HCT116 (cell line): Measurements from ENCODE around the gene CFAP77. TPM values are rescaled to one million over a fixed set of nuclear protein-coding genes. Genes with fewer than 3 reads are reported as not detected.

Experiments used
- ATAC-seq: fragments of 200-7000 bp; cut with Tn5 transposase; 2 replicates; pipeline ENCODE4 v1.9.1; 2020; ENCODE audit warnings: mild to moderate bottlenecking, moderate library complexity
- BruUV-seq: library from RNA; stranded (reverse); fragments of 400-500 nt; replicated peaks from 2 replicates; lab custom pipeline; 2021; lab: Mats Ljungman, UMichigan
- CTCF ChIA-PET: fragments of 300-600 bp; sonication (Branson Sonifier 250); formaldehyde crosslinking; loops from one replicate; lab custom pipeline; 2021; ENCODE audit warnings: antibody characterized with exemption; lab: Charles Lee
- POLR2A ChIA-PET: fragments of 300-600, 350-600 bp; sonication (Branson Sonifier 250); formaldehyde crosslinking; loops from one replicate; lab custom pipeline; 2021; ENCODE audit warnings: antibody characterized with exemption; lab: Charles Lee
- RAD21 ChIA-PET, 2 experiments: fragments of 300-600 bp; sonication (Branson Sonifier 250); formaldehyde crosslinking; loops; one replicate each; lab custom pipeline; 2023; ENCODE audit warnings: low total read pairs in 2 of 2; ENCODE audit not compliant: uncharacterized antibody in 2 of 2, unreplicated experiment in 2 of 2, low non-redundant PET in 1 of 2; lab: Charles Lee
- DNase-seq: peaks from one replicate; pipeline ENCODE4 v3.0.0-alpha.2; 2010; ENCODE audit warnings: low read depth, low spot score
- H2AFZ ChIP-seq: fragments of 200-600 bp; shearing (Covaris generic), sonication (generic); 2 replicates; pipeline ENCODE4 v1.6.1; 2017; ENCODE audit warnings: low read depth, mixed run types, mixed read lengths, antibody characterized with exemption, low read length; ENCODE audit not compliant: poor library complexity, severe bottlenecking
- H3K27ac ChIP-seq: 2 replicates; pipeline ENCODE4 v1.5.1; 2012; ENCODE audit warnings: low read depth, low read length
- H3K27me3 ChIP-seq: fragments of 200-600 bp; sonication (generic); 2 replicates; pipeline ENCODE4 v1.6.1; 2016; ENCODE audit warnings: mixed run types, low read length, mixed read lengths; ENCODE audit not compliant: insufficient read depth
- H3K36me3 ChIP-seq, 2 experiments: fragments of 200-500 bp in 1 of 2; fragments of 200-600 bp in 1 of 2; sonication (Bioruptor generic) in 1 of 2; sonication (generic) in 1 of 2; 2 replicates each; pipeline versions ENCODE4 v1.5.1 to v1.6.1; 2014 to 2016; ENCODE audit warnings: low read length in 2 of 2, inconsistent platforms in 1 of 2, mixed read lengths in 1 of 2, mixed run types in 1 of 2; ENCODE audit not compliant: insufficient read depth in 2 of 2, control insufficient read depth in 1 of 2
- H3K4me1 ChIP-seq, 2 experiments: fragments of 200-600 bp in 1 of 2; sonication (generic) in 1 of 2; 2 replicates each; pipeline versions ENCODE4 v1.5.1 to v1.6.1; 2012 to 2017; ENCODE audit warnings: low read length in 2 of 2, inconsistent platforms in 1 of 2, mild to moderate bottlenecking in 1 of 2, mixed read lengths in 1 of 2, mixed run types in 1 of 2, moderate library complexity in 1 of 2; ENCODE audit not compliant: insufficient read depth in 2 of 2, control insufficient read depth in 1 of 2
- H3K4me2 ChIP-seq: fragments of 200-600 bp; sonication (generic); 2 replicates; pipeline ENCODE4 v1.6.1; 2017; ENCODE audit warnings: mixed run types, low read length, mixed read lengths
- H3K4me3 ChIP-seq, 2 experiments: fragments of 200-600 bp in 1 of 2; sonication (generic) in 1 of 2; replicated peaks in 1 of 2; 2 replicates each; pipeline ENCODE4 v1.5.1; 2011 to 2016; ENCODE audit warnings: low read length in 2 of 2, control low read depth in 1 of 2, low read depth in 1 of 2, mild to moderate bottlenecking in 1 of 2, mixed read lengths in 1 of 2, mixed run types in 1 of 2
- H3K79me2 ChIP-seq: fragments of 200-600 bp; sonication (generic); 2 replicates; pipeline ENCODE4 v1.6.1; 2017; ENCODE audit warnings: mild to moderate bottlenecking, mixed run types, low read length, moderate library complexity, mixed read lengths; ENCODE audit not compliant: insufficient read depth
- H3K9ac ChIP-seq: fragments of 200-600 bp; sonication (generic); 2 replicates; pipeline ENCODE4 v1.6.1; 2016; ENCODE audit warnings: low read length, mixed read lengths
- H3K9me2 ChIP-seq: fragments of 200-600 bp; sonication (generic), shearing (Covaris generic); 2 replicates; pipeline ENCODE4 v1.6.1; 2017; ENCODE audit warnings: mixed run types, mild to moderate bottlenecking, moderate library complexity; ENCODE audit not compliant: insufficient read depth
- H3K9me3 ChIP-seq, 2 experiments: fragments of 200-500 bp in 1 of 2; fragments of 200-600 bp in 1 of 2; sonication (Bioruptor generic) in 1 of 2; sonication (generic) in 1 of 2; 2 replicates each; pipeline ENCODE4 v1.6.1; 2014 to 2017; ENCODE audit warnings: low read length in 2 of 2, mixed read lengths in 2 of 2, inconsistent platforms in 1 of 2, low read depth in 1 of 2, mild to moderate bottlenecking in 1 of 2, mixed run types in 1 of 2, moderate library complexity in 1 of 2; ENCODE audit not compliant: control insufficient read depth in 1 of 2, insufficient read depth in 1 of 2
- H4K20me1 ChIP-seq: fragments of 200-600 bp; sonication (generic), shearing (Covaris generic); 2 replicates; pipeline ENCODE4 v1.6.1; 2017; ENCODE audit warnings: mixed run types, mild to moderate bottlenecking, moderate library complexity; ENCODE audit not compliant: insufficient read depth
- ATF3 ChIP-seq: IDR thresholded peaks from 2 replicates; pipeline ENCODE4 v1.6.1; 2012
- CTCF ChIP-seq, 3 experiments: fragments of 200-600 bp in 1 of 3; sonication (generic) in 1 of 3; IDR thresholded peaks in 2 of 3; conservative IDR thresholded peaks in 1 of 3; 2 replicates each; pipeline ENCODE4 v1.5.1; 2012 to 2017; ENCODE audit warnings: low read depth in 2 of 3, low read length in 2 of 3, antibody characterized with exemption in 1 of 3, borderline replicate concordance in 1 of 3, control low read depth in 1 of 3, mild to moderate bottlenecking in 1 of 3, mixed read lengths in 1 of 3, mixed run types in 1 of 3, moderate library complexity in 1 of 3; ENCODE audit not compliant: insufficient read depth in 1 of 3
- EZH2 ChIP-seq: fragments of 200-600 bp; sonication (generic); IDR thresholded peaks from 2 replicates; pipeline ENCODE4 v1.6.1; 2017; ENCODE audit warnings: antibody characterized with exemption, mixed run types
- JUND ChIP-seq: IDR thresholded peaks from 2 replicates; pipeline ENCODE4 v1.6.1; 2012
- POLR2AphosphoS5 ChIP-seq: IDR thresholded peaks from 2 replicates; pipeline ENCODE4 v1.6.1; 2011; ENCODE audit warnings: mild to moderate bottlenecking, low read depth, low read length, moderate library complexity
- RAD21 ChIP-seq: IDR thresholded peaks from 2 replicates; pipeline ENCODE4 v1.6.1; 2012; ENCODE audit warnings: low read depth, mild to moderate bottlenecking
- SRF ChIP-seq: IDR thresholded peaks from 2 replicates; pipeline ENCODE4 v1.6.1; 2012; ENCODE audit warnings: low read depth
- TCF7L2 ChIP-seq: IDR thresholded peaks from 2 replicates; pipeline ENCODE4 v1.7.0; 2011; ENCODE audit warnings: borderline replicate concordance, inconsistent platforms; ENCODE audit not compliant: insufficient read depth, insufficient read length; ENCODE audit errors: extremely low read depth
- intact Hi-C: fragments of 100-400 bp; cut with micrococcal nuclease; formaldehyde crosslinking; loops from 2 replicates; pipeline ENCODE4 v1.10.0; 2022
- total RNA-seq: library from RNA; stranded (reverse); gene quantifications from one replicate; pipeline ENCODE4 v1.2.1, GENCODE V29; 2021; ENCODE audit not compliant: unreplicated experiment
- TF ChIP-seq, protein P1 (sequence below): IDR thresholded peaks from 2 replicates; pipeline ENCODE4 v1.6.1; 2012

The CFAP77 gene
- total RNA-seq, 1 experiment from 2014 or later, result 0.98 TPM

DNA sequence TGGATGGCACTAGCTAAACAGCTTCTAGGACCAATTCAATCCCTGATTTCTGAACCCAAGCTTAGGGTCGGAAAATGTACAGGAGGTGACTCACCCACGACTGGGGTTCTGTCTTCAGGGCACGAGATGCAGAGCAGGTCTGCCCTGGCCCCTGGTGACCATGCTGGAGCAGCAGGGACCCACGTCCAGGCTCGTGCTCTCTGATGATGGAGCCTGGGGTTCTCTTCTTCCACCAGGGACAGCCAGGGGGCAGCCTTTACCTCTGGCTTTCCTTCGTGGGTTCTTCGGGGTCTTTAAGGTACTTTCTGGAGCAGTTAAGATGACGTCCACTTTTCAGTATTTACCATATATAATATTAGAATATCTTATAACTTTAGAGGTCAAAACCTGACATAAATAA, 2.1 kb downstream of the CFAP77 start:
- ChIA-PET RAD21 (no interaction called here), POLR2A (no interaction called here)
- H3K9ac ChIP-seq, result no peak overlapping the region
- TF ChIP-seq RAD21, result peak; percentile 53
- TF ChIP-seq SRF, result no peak
- TF ChIP-seq CTCF (IDR thresholded peaks at IDR 0.05 in 2 of 3, conservative IDR thresholded peaks at IDR 0.05 in 1 of 3; ENCODE audit: borderline replicate concordance in 1 of 3, insufficient read depth in 1 of 3, low read depth in 2 of 3, low read length in 2 of 3), result peak in 2 of 3 experiments; percentile 56 to 68; a peak in 5 of 6 replicates
- TF ChIP-seq, all 23 proteins: peak for 2
- no peak overlapping the region for H3K4me3 ChIP-seq
- peaks cover 18 to 30% of the 10 kb centered on the region in 2 experiments for H3K4me1 ChIP-seq
- no peak overlapping the region for H2AFZ ChIP-seq
- ATAC-seq (0 out of 2 replicates have a peak, but pooled peaks have one; percentile 23), DNase-seq (peak; percentile 8)
- CTCF ChIA-PET, result interaction anchor here (0.7 to 1.6 kb wide), 10 partner anchors 28 to 400 kb away, joined by 3 to 5 read pairs (median 3); no protein-coding TSS in a partner anchor
- H4K20me1 ChIP-seq, result no peaks in the 10 kb centered on the region
- no TSS peak for BruUV-seq
- intact Hi-C loops, result no loop called here
- no peaks in the 10 kb centered on the region for H3K36me3 ChIP-seq
- H3K4me2 ChIP-seq, result peak overlapping the region; percentile 28; the same call in 1 of the 2 replicates
- H3K27ac ChIP-seq, result no peak overlapping the region
- no peaks in the 10 kb centered on the region for H3K79me2 ChIP-seq
- H3K27me3 ChIP-seq, result peaks cover 10% of the 10 kb centered on the region; the same call in 1 of the 2 replicates
- no peaks in the 10 kb centered on the region for H3K9me3 ChIP-seq
- no peaks in the 10 kb centered on the region for H3K9me2 ChIP-seq

GRCh38 chr9:132413926-132414325, 3.9 kb downstream of the CFAP77 start:
- peaks cover 26% of the 10 kb centered on the region; the same call in 1 of the 2 replicates for H3K27me3 ChIP-seq
- H3K4me2 ChIP-seq, result no peak overlapping the region
- no peak overlapping the region for H3K27ac ChIP-seq
- H3K36me3 ChIP-seq, result no peaks in the 10 kb centered on the region
- no peaks in the 10 kb centered on the region for H3K79me2 ChIP-seq
- H2AFZ ChIP-seq, result no peak overlapping the region
- H3K4me3 ChIP-seq, result no peak overlapping the region
- no peak for DNase-seq
- no TSS peak for BruUV-seq
- CTCF ChIA-PET, result interaction anchor here (1.0 kb wide), 1 partner anchor 158 kb away, joined by 3 read pairs; no protein-coding TSS in a partner anchor
- H3K9me2 ChIP-seq, result no peaks in the 10 kb centered on the region
- ATAC-seq, result no peak
- RAD21 ChIA-PET, result no interaction called here
- no peak for TF ChIP-seq CTCF (IDR thresholded peaks at IDR 0.05 in 2 of 3, conservative IDR thresholded peaks at IDR 0.05 in 1 of 3; ENCODE audit: borderline replicate concordance in 1 of 3, insufficient read depth in 1 of 3, low read depth in 2 of 3, low read length in 2 of 3)
- TF ChIP-seq, protein P1, sequence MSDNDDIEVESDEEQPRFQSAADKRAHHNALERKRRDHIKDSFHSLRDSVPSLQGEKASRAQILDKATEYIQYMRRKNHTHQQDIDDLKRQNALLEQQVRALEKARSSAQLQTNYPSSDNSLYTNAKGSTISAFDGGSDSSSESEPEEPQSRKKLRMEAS, result no peak
- TF ChIP-seq POLR2AphosphoS5, result no peak
- no peak for TF ChIP-seq ATF3
- TF ChIP-seq JUND, result no peak
- no peak for TF ChIP-seq EZH2
- no peak for TF ChIP-seq TCF7L2
- TF ChIP-seq RAD21, result no peak
- intact Hi-C loops, result no loop called here
- no peaks in the 10 kb centered on the region for H4K20me1 ChIP-seq
- peaks cover 18 to 26% of the 10 kb centered on the region in 2 experiments for H3K4me1 ChIP-seq
- H3K9ac ChIP-seq, result no peak overlapping the region
- no peaks in the 10 kb centered on the region for H3K9me3 ChIP-seq
- POLR2A ChIA-PET, result no interaction called here
